T follicular helper cell (primary cell): ENCODE data around the gene INCA1.

ENCODE experiments used
- DNase-seq: peaks from one replicate; pipeline ENCODE4 v3.0.0-alpha.2; 2020; ENCODE audit warnings: low read depth

INCA1 gene

DNA sequence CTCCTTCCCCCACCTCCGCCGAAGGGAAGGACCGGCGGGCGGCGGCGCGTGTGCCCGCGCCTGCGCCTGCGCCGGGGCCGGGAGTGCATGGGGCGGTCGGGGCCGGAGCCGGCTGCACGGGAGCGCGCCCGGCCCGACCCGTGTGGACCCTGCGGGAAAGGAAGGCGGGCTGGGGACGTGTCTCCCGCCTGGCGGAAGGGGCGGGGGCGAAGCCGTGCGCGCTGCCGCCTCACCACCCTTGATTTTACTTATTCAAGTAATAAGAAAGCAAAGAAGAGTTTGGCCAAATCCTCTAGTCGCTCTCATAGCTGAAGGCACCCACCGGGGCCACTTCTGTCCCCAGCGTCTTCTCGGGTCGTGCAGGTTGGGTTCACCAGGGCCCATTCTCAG, 48.4 kb downstream of the INCA1 start:
- DNase-seq = peak; percentile 47

DNA sequence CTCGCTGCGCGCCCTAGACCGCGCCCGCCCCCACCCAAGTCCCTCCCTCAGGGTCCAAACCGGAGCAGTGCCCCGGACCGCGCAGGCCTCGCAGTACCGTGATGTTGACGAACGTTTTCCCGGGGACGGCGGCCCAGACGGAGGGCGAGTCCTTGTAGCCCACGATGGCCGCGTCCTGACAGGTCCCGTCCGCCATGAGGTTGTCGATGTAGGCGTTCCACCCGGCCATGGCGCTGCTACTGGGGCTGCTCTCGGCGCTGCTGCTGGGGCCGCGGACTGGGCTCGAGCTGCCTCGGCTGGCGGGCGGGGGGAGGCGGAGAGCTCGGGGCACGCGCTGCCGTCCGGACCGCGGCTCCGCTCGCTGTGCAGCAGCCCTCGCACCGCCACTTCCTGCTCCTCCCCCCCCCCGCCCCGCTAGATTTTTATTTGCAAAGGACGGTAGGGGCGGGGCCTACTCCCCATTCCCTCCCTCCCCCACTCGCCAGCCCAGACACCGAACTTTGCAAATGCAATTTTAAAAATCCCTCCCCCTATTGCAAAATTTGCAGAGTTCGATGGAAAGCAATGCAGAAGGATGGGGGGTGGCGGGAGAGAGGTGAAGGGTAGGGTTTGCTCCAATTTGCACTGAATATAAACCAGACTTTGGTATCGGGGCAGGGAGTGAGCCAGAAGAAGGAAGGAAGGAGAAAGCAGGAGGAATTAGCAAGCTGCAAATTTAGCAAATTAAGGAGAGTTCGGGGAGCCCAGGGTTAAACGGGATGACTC, 49.0 kb downstream of the INCA1 start, which contains the start of gene PFN1:
PFN1 (minus strand) TSS at position 365 of the 765 bp plus-strand sequence; CDS start at position 229, 136 bp downstream.
- peak; percentile 85 for DNase-seq

DNA sequence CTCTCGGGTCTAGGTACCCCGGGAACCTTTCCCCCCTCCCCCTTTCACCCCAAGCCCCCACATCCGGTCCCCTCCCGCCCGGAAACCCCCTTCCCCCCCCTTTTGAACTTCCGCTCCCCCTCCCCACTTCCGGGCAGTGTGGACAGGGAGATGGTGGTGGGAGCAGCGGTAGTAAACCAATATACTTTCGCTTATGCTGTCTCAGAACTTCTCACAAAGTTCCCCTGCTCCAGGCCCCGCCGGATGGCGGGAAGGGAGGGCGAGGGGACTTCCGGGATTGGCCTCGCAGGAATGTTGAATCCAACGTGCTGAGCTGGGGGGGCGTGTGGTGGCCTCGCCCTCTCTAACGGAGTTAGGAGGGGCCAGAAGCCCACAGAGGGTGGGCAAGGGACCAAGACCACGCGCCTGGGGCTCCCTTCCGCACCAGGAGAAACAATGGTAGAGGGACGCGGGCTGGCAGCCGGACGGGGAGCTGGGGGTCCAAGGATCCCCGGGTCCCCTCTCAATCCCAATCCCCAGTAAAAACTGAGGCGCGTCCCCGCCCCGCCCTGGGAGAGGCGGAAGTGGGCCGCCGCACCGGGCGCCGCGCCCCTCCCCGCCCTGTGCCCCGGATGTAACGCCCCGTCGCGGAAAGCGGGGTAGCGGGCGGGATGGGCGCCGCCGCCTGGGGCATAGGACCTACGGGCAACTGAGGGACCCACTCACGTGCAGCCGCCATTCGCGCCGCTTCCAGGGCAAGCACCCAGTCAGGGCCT, 49.7 kb downstream of the INCA1 start:
- peak; percentile 40 for DNase-seq

DNA sequence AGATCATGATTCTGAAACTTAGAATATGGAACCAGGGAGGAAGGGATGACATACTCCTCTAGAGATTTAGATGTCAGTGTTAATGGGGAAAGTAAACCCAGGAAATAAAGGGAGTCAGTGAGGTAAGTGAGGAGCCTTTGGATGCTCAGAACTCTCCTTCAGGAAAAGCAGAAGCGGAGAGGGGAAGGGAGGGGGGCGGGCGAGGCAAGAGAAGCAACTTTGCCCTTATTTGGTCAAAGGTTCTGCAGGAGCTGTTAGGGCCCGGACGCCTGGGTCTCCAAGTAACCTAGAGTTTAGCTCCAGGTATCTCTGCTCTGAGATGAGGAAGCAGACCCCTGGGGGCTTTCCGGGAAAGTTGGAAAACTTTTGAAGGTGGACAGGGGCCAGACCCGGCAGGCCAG, 50.3 kb downstream of the INCA1 start:
- DNase-seq = no peak

DNA sequence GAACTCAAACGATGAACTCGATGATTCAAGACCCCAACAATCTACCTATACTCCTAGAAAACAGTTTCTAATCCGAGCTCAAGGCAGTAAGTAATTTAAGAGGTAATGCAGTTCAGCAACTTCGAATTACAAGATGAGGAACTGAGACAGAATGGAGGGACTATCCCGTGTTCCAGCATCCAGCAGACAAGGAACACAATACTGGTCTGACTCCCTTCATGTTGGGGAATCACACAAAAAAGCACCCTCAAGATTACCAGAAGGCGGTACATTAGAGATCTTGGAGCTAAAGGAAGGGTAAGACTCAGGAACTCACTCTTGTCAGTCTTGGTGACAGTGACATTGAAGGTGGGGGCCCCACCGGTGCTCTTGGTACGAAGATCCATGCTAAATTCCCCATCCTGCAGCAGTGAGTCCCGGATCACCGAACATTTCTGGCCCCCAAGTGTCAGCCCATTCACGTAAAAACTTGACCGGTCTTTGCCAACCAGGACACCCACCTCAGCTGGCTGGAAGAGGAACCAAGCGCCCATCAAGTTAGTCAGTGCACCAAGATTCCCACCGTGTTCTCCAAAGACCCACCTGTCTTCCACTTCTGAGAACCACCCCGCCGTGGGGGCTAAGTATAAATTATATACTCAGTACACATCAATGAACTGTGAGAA, 50.9 kb downstream of the INCA1 start:
- DNase-seq = no peak

DNA sequence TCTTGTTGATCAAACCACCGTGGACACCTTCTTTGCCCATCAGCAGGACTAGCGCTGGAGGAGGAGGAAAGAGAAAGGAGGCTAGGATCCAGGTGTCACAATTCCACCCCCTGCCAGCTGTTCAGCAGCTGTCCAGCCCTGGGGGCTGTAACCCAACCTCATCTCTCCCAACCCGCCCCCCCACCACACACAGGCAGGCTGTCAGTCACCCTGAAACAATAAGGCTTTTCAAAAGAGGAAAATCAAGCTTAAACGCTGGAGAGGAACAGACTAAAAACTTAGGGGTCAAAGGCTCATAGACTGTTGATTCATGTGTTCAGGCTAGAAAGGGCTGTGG, 51.4 kb downstream of the INCA1 start:
- no peak for DNase-seq

DNA sequence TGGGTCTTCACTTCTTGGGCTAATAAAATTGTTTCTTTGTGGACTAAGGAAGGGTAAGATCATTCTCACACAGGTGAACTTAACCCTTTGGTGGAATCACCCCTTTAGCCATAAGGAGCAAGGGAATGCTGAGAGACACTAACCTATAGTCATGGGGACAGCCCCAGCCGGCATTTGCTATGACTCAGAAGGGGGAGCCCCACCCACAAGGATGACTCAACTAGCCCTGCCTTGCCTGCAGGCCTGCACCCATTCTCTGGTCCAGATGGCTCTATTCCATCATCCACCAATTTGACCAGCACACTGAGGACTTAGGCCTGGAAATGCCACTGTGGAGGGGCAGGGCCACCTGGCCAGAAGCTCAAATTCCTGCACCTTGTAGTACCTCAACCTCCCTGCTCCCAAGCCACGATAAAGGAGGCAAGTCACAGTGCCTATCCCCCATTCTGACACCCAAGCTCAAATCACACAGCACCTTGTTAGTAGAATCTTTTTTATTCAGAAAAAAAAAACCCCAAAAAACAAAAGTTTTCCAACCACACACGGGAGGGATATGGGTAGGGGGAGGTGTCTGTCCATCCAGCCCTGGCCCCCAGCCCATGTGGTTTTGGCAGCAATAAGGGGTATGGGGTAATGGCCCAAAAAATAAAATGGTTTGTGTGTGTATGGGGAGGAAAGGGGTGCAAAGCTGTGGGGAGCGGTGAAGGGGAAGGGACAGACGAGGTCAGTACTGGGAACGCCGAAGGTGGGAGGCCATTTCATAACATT, 52.0 kb downstream of the INCA1 start:
- peak; percentile 64 for DNase-seq

DNA sequence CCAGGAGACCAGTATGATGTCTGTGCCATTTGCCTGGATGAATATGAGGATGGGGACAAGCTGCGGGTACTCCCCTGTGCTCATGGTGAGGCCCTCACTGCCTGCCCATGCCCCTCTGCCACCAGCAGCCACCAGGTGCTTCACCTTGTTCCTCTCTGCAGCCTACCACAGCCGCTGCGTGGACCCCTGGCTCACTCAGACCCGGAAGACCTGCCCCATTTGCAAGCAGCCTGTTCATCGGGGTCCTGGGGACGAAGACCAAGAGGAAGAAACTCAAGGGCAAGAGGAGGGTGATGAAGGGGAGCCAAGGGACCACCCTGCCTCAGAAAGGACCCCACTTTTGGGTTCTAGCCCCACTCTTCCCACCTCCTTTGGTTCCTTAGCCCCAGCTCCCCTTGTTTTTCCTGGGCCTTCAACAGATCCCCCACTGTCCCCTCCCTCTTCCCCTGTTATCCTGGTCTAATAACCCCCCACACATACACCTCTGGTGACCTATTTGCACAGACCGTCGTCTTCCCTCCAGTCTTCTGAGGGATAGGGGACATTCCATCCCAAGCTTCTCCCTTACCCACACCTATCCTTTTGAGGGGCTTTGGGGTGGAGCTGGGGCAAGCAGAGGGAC, 52.7 kb downstream of the INCA1 start:
- DNase-seq = no peak

DNA sequence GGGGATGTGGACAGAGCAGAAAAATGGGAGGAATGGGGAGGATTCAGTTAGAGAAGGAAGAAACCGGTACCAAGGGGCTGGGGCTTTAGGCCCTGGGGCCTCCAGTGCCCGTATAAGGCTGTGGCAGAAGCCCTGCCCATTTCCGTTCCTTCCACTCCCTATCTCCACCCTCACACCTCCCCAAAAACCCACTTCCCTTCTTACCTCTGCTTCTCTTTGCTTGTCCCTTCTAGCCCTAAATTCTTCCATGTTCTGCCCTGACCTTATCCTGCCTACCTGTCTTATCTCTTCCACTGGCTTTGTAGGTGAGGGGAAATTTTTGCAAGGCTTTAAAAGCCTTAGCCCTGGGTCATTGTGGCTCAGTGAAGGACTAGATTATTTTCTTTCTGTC, 53.2 kb downstream of the INCA1 start:
- DNase-seq = peak; percentile 29

DNA sequence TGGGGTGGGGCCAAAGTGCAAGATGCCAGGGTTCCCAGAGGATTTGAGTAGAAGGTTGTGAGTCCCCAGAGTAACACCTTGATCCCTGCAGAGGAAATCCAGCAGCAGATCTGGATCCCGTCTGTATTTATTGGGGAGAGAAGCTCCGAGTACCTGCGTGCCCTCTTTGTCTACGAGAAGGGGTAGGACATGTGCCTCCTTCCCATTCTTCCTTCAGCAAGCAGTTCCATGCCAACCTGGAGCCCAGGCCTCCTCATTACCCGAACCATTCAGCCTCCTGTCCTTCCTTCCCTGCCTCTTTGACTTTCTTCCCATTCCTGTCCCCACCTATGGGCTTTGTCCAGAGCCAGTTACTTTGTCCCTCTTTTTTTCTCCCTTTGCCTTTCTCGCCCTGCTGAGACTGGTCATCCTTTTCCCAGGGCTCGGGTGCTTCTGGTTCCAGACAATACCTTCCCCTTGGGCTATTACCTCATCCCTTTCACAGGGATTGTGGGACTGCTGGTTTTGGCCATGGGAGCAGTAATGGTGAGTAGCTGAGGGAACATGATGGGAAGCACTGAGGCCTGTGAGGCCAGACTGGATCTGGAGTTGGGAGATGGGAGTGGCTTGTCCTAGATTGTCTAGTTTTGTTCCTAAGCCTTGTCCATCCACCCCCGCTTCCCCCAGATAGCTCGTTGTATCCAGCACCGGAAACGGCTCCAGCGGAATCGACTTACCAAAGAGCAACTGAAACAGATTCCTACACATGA, 54.4 kb downstream of the INCA1 start:
- no peak for DNase-seq

DNA sequence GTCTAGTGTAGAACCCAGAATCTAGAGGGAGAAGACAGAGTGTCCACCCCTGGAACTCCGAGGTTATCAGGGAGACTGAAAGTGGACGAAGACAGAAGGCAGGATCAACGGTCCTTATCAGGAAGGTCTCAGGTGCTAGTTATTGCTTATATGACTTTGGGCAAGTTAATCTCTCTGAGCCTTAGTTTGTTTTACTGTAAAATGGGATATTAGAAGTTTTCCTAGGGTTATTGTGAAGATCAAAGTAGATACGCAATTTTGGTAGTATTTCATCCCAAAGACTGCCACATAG, 56.1 kb downstream of the INCA1 start:
- DNase-seq = no peak

DNA sequence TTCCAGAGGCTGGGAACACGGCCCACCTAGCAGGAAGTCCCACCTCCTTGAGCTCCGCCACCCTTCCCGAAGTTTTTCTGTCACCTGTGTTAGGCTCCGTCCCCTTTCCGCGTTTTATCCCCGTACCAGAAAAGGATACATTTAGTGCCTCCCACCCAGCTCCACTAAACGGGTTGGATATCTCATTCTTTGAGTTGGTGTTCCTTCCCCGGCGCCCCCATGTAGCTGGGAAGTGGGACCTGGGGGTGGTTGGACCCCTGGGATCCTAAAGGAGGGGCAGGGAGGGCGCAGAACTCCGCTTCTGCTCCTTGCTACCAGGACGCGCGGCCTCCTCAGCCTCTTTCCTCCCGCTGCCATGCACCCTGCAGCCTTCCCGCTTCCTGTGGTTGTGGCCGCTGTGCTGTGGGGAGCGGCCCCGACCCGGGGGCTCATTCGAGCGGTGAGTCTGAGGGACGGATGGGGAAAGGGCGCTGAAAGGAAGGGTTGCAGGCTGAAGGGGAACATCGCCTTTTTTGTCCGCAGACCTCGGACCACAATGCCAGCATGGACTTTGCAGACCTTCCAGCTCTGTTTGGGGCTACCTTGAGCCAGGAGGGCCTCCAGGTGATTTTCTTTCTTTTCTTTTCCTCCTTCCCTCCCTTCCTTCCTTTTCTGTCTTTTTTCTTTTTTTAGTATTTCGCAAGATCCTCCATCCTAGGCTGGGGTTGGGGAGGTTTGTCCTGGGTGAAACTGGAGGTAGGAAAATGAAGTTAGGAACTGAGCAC, 56.6 kb downstream of the INCA1 start:
- DNase-seq = peak; percentile 22

DNA sequence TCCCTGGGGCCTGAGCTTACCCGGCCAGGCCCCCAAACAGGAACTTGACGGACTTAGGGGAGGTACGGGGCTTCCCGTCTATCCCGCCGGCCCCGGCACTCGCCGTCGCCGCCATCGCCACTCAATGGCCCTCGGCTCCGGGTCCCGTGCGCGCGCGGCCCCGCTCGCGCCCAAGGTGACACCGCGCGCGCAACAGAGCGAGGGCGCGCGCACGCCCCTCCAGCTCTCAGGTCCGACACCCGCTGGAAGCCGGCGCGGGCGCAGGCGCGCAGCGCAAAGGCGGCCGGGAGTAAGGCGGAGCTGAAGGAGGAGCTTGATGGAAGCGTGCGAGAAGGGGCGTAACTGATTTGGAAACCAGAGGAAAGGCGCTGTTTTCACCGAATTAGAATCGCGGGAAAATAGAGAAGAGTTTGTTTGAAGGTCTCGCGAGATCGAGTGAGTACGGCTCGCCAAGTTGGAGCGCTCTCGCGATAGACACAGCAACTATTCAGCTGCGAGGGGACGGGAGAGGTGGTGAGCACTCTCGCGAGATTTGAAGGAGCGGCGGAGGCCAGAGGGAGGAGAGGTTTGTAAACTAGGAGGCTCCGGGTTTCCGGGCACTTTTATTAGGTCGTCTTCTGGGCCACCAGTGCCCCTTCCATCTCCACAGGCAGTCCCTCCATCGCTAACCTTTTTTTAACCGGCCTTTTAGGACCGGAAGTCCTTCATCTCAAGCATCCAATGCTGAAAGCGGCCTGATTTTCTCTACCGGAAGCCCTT, 57.3 kb downstream of the INCA1 start, which contains the start of the genes RNF167 and SLC25A11:
RNF167 (plus strand) TSS at position 473 of the 759 bp plus-strand sequence. CDS start 642 bp downstream, outside the sequence.
SLC25A11 (minus strand) TSS at position 251 of the 759 bp plus-strand sequence; CDS start at position 115, 136 bp downstream.
- DNase-seq = peak; percentile 93

DNA sequence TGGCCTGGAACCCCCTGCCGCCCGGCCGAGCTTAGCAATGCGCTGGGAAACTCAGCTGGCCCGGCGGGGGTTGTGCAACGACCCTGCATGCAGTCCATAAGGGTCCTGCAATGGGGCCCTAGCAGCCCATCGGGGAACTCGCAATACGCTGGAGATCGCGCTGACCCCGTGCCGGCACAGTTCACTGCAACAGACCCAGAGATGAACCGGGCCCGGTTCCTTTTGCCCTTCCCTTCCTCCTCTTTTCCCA, 57.9 kb downstream of the INCA1 start:
- DNase-seq = no peak

DNA sequence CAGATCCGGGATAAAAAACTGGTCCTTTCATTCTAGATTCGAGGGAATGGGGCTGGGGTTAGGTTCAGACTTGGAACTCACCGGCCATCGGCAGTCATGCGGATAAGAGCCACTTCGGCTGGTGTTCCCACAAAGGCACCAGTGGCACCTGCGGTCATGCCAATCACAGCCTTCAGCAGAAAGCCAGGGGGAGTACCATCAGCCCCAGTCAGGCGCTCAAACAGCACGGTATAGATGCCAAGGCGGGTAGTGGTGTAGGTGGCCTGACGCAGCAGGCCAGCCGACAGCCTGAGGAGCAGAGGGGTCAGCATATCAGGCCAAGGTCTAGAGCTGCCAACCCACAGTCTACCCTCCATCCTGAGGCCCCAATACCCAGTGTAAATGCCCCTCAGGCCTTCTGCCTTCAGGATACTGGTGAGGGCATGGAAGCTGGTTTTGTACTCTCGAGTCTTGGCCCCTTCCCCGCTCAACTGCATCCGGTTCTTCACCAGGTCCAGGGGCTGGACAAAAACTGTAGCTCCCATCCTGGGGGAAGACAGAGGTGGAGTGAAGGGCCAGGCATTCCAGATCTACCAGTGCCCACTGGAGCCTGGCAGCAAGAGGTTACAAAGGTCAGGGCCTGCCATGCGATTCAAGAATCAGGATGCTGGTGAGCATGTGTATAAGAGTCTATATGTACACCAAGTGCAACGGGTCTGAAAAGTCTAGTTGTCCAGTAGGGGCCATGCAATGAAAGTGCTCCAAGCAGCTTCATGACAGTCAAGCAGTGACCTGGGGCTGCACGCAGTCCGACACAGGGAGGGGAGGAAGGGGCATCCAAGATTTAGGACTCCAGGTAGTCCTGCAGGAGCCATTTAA, 58.4 kb downstream of the INCA1 start:
- no peak for DNase-seq
